Keratinocyte (primary cell): Measurements from ENCODE around the gene NAA10. TPM values are rescaled to one million over a fixed set of nuclear protein-coding genes. Genes with fewer than 3 reads are reported as not detected.

Experiments used
- DNase-seq: peaks from one replicate; pipeline ENCODE4 v3.0.0-alpha.2; 2011; ENCODE audit warnings: low read depth, missing footprints, low spot score
- FAIRE-seq: peaks from 2 replicates; lab custom pipeline; 2011; peaks lifted over from hg19 to GRCh38; lab: Jason Lieb, UNC
- H2AFZ ChIP-seq: 2 replicates; pipeline ENCODE4 v1.6.0; 2012; ENCODE audit warnings: low read length, control low read depth, inconsistent platforms; ENCODE audit not compliant: control insufficient read depth
- H3K27ac ChIP-seq: 2 replicates; pipeline ENCODE4 v1.5.1; 2011; ENCODE audit warnings: low read length; ENCODE audit not compliant: control insufficient read depth, insufficient read depth
- H3K27me3 ChIP-seq: 3 replicates; pipeline ENCODE4 v1.6.0; 2011; ENCODE audit warnings: low read length; ENCODE audit not compliant: control insufficient read depth, insufficient read depth; ENCODE audit errors: extremely low read depth
- H3K36me3 ChIP-seq, 2 experiments: 2 replicates in 1 of 2; 3 replicates in 1 of 2; pipeline ENCODE4 v1.5.1; 2011; ENCODE audit warnings: low read length in 2 of 2, mild to moderate bottlenecking in 1 of 2; ENCODE audit not compliant: control insufficient read depth in 2 of 2, insufficient read depth in 2 of 2; ENCODE audit errors: extremely low read depth in 1 of 2
- H3K4me1 ChIP-seq: 3 replicates; pipeline ENCODE4 v1.5.1; 2011; ENCODE audit warnings: low read length; ENCODE audit not compliant: control insufficient read depth, insufficient read depth; ENCODE audit errors: extremely low read depth
- H3K4me2 ChIP-seq: 3 replicates; pipeline ENCODE4 v1.6.0; 2011; ENCODE audit warnings: low read depth, low read length; ENCODE audit not compliant: control insufficient read depth, insufficient read depth; ENCODE audit errors: extremely low read depth
- H3K4me3 ChIP-seq, 3 experiments: fragments of 200-600 bp in 1 of 3; sonication (generic) in 1 of 3; 2 replicates in 2 of 3; 3 replicates in 1 of 3; pipeline ENCODE4 v1.5.1; 2011 to 2016; ENCODE audit warnings: low read length in 3 of 3, mild to moderate bottlenecking in 3 of 3, control low read depth in 2 of 3, inconsistent platforms in 1 of 3, low read depth in 1 of 3, mixed read lengths in 1 of 3, mixed run types in 1 of 3, moderate library complexity in 1 of 3; ENCODE audit not compliant: control insufficient read depth in 2 of 3, insufficient read depth in 2 of 3; ENCODE audit errors: extremely low read depth in 1 of 3
- H3K79me2 ChIP-seq: 2 replicates; pipeline ENCODE4 v1.6.0; 2012; ENCODE audit warnings: low read length; ENCODE audit not compliant: control insufficient read depth, insufficient read depth
- H3K9ac ChIP-seq: 3 replicates; pipeline ENCODE4 v1.6.0; 2011; ENCODE audit warnings: low read length; ENCODE audit not compliant: control insufficient read depth, insufficient read depth; ENCODE audit errors: extremely low read depth
- H3K9me1 ChIP-seq: 3 replicates; pipeline ENCODE4 v1.6.0; 2011; ENCODE audit warnings: low read length; ENCODE audit not compliant: control insufficient read depth, insufficient read depth; ENCODE audit errors: extremely low read depth
- H3K9me3 ChIP-seq: 2 replicates; pipeline ENCODE4 v1.5.1; 2012; ENCODE audit warnings: low read depth, low read length; ENCODE audit not compliant: control insufficient read depth
- H4K20me1 ChIP-seq: 3 replicates; pipeline ENCODE4 v1.6.0; 2011; ENCODE audit warnings: low read length; ENCODE audit not compliant: control insufficient read depth, insufficient read depth; ENCODE audit errors: extremely low read depth
- EZH2 ChIP-seq: IDR thresholded peaks from one replicate; pipeline ENCODE4 v1.6.1; 2012; ENCODE audit warnings: inconsistent platforms, mild to moderate bottlenecking, low read length, moderate library complexity
- dilution Hi-C: fragments of 300-500 bp; cut with MboI; formaldehyde crosslinking; loops from one replicate; pipeline ENCODE4 v1.7.0; 2020; ENCODE audit warnings: low sequenced_read_pairs; ENCODE audit not compliant: extremely low pct_ligation_motif_present
- polyA plus RNA-seq, 5 experiments: library from polyadenylated mRNA; depleted of rRNA in 3 of 5; stranded (reverse) in 3 of 5; stranded (forward) in 1 of 5; unstranded in 1 of 5; fragments of >200 nt; gene quantifications; 1 replicate in 1 of 5; 2 replicates in 3 of 5; 3 replicates in 1 of 5; pipeline versions ENCODE4 v1.2.1 to v1.2.3, GENCODE V29; 2011 to 2012; ENCODE audit warnings: missing spikeins in 2 of 5, low read depth in 1 of 5, low replicate concordance in 1 of 5
- TF ChIP-seq, protein P1 (sequence below), 3 experiments: IDR thresholded peaks in 1 of 3; conservative IDR thresholded peaks in 1 of 3; optimal IDR thresholded peaks in 1 of 3; 2 replicates in 2 of 3; 3 replicates in 1 of 3; pipeline versions ENCODE3 to v1.5.1; 2011; ENCODE audit warnings: low read length in 3 of 3, mild to moderate bottlenecking in 3 of 3, moderate library complexity in 2 of 3, control low read depth in 1 of 3, inconsistent platforms in 1 of 3; ENCODE audit not compliant: insufficient read depth in 2 of 3; ENCODE audit errors: extremely low read depth in 1 of 3

Gene NAA10
- polyA plus RNA-seq, 1 donor (not counting 4 experiments of a cell fraction or from before 2014, with no cell fraction given), result 103 TPM

- Histone ChIP-seq H3K36me3 (no peaks in the 10 kb centered on the region), H3K4me2 (peak overlapping the region; percentile 37), H3K27me3 (no peaks in the 10 kb centered on the region), H3K9me3 (no peaks in the 10 kb centered on the region), H3K27ac (no peak overlapping the region), H3K9me1 (no peaks in the 10 kb centered on the region), H3K4me1 (peaks cover 16% of the 10 kb centered on the region), H4K20me1 (no peaks in the 10 kb centered on the region), H2AFZ (peak overlapping the region; percentile 65), H3K4me3 (no peak overlapping the region), H3K79me2 (no peaks in the 10 kb centered on the region), H3K9ac (no peak overlapping the region)
- TF ChIP-seq, protein P1, sequence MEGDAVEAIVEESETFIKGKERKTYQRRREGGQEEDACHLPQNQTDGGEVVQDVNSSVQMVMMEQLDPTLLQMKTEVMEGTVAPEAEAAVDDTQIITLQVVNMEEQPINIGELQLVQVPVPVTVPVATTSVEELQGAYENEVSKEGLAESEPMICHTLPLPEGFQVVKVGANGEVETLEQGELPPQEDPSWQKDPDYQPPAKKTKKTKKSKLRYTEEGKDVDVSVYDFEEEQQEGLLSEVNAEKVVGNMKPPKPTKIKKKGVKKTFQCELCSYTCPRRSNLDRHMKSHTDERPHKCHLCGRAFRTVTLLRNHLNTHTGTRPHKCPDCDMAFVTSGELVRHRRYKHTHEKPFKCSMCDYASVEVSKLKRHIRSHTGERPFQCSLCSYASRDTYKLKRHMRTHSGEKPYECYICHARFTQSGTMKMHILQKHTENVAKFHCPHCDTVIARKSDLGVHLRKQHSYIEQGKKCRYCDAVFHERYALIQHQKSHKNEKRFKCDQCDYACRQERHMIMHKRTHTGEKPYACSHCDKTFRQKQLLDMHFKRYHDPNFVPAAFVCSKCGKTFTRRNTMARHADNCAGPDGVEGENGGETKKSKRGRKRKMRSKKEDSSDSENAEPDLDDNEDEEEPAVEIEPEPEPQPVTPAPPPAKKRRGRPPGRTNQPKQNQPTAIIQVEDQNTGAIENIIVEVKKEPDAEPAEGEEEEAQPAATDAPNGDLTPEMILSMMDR (optimal IDR thresholded peaks at IDR 0.05 in 1 of 3, IDR thresholded peaks at IDR 0.05 in 1 of 3, conservative IDR thresholded peaks at IDR 0.05 in 1 of 3; ENCODE audit: extremely low read depth in 1 of 3, insufficient read depth in 2 of 3, low read length in 3 of 3), result no peak
- no peak for TF ChIP-seq EZH2
- no peak for DNase-seq
- dilution Hi-C loops, result no loop called here
- FAIRE-seq, result no peak
Measured at GRCh38 chrX:153921511-153922446, 13.1 kb downstream of the NAA10 start.

DNA sequence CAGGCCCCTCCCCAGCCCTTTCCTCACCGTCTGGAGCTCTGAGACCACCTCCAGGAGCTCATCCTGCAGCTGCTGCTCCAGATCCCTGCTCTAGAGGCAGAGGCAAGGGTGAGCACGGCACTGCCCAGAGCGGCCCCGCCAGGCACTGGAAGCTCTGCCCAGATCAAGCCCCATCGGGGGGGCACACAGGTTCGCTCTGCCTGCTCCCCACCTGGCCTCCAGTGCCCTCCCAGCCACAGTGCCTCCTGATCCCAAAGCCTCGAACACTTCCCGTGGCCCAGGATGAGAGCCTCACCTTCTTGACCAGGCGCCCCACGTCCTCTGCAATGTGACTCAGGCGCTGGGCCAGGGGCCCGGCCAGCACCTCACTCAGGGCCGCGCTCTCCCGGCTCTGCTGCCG, 13.8 kb downstream of the NAA10 start:
- H3K4me1 ChIP-seq, result peaks cover 16% of the 10 kb centered on the region

More for the DNA sequence above, 13.8 kb downstream of the NAA10 start:
- no peak for FAIRE-seq
- Histone ChIP-seq H2AFZ (no peak overlapping the region), H4K20me1 (no peaks in the 10 kb centered on the region), H3K9me3 (no peaks in the 10 kb centered on the region), H3K27ac (no peak overlapping the region), H3K4me3 (no peak overlapping the region), H3K9ac (no peak overlapping the region), H3K36me3 (no peaks in the 10 kb centered on the region), H3K9me1 (no peaks in the 10 kb centered on the region), H3K27me3 (no peaks in the 10 kb centered on the region), H3K79me2 (no peaks in the 10 kb centered on the region), H3K4me2 (peak overlapping the region; percentile 37)
- dilution Hi-C loops, result no loop called here
- TF ChIP-seq, protein P1 (optimal IDR thresholded peaks at IDR 0.05 in 1 of 3, IDR thresholded peaks at IDR 0.05 in 1 of 3, conservative IDR thresholded peaks at IDR 0.05 in 1 of 3; ENCODE audit: extremely low read depth in 1 of 3, insufficient read depth in 2 of 3, low read length in 3 of 3), result no peak
- no peak for TF ChIP-seq EZH2
- DNase-seq, result no peak
